Left kidney (tissue), 2 donors: ENCODE results near the gene OCA2. TPM values are rescaled to one million over a fixed set of nuclear protein-coding genes. Genes with fewer than 3 reads are reported as not detected.

Experiments
- DNase-seq: peaks from one replicate; pipeline ENCODE4 v3.0.0-alpha.2; 2013
- polyA plus RNA-seq: library from polyadenylated mRNA; unstranded; fragments of 120-200 nt; gene quantifications from one replicate; pipeline ENCODE4 v1.2.1, GENCODE V29; 2013; ENCODE audit not compliant: insufficient read length

OCA2 gene
- polyA plus RNA-seq, 1 donor = 9.0 TPM

DNA sequence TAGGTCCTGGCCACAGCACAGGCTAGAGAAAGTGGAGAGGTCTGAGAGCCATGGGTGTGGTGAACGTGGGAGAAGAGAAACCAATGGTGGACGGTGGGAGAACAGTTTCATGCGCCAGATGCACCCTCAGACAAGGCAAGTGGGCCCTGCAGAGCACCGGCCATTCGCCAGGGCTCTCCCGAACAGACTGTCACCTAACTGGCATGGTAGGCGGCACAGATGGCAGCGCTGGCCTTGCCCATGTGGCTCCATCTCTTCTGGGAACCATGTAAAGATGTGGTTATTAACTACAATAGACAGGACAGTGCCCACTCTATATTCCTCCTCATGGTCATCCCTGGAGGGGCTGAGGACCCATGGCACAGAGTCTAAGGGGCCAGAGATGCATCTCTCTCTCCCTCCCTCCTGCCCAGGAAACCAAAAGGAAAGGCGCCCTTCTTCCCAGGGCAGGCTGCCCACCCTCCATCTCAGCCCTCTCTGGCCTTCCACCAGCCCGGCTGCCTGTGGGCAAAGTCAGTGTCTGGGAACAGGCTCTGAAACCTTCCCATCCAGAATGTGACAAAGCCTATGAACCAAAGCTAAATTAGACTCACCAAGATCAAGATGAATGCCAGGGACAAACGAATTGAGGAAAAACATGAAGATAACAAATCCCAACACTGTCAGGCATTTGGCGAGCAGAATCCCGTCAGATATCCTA, 147.8 kb downstream of the OCA2 start:
- DNase-seq = no peak

DNA sequence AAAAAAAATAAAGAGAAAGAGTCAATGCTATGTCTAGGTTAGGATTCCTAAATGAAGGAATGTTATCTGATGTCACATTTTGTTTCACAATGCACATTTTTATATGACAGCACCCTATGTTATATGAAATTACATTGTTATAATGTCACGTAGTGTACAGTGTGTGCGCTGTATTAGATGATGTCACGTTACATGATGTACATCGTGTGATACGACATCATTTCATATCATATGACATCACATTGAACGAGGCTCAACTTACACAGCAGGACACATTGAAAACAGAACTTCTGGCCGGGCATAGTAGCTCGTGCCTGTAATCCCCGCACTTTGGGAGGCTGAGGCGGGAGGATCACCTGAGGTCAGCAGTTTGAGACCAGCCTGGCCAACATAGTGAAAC, 150.0 kb downstream of the OCA2 start:
- DNase-seq = no peak

GRCh38 chr15:27939246-27939645, 159.9 kb downstream of the OCA2 start:
- DNase-seq = no peak

GRCh38 chr15:27937851-27938250, 161.3 kb downstream of the OCA2 start:
- no peak for DNase-seq

- DNase-seq = no peak
These were observed 163.0 kb downstream of the OCA2 start for GRCh38 chr15:27936164-27936563.

DNA sequence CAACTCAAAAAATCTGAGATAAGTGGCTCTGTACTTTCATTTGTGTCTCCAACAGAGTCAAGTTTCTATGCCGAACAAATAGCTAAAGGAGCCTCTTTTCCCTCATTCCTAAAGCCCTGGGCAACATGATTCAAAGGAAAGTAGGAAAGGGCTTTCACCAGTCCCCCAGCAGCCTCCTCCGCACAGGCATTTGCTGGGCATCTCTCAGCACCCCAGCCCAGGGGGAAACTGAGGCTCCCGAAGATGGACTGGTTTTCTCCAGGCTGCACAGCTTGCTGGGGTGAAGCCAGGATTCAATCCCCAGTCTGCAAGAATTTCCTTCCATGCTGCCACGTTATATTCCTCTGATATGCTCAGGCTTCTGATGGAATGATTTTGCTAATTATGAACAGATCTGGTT, 163.8 kb downstream of the OCA2 start:
- DNase-seq = no peak

- DNase-seq = no peak
These were observed 164.3 kb downstream of the OCA2 start for GRCh38 chr15:27934782-27935181.

DNA sequence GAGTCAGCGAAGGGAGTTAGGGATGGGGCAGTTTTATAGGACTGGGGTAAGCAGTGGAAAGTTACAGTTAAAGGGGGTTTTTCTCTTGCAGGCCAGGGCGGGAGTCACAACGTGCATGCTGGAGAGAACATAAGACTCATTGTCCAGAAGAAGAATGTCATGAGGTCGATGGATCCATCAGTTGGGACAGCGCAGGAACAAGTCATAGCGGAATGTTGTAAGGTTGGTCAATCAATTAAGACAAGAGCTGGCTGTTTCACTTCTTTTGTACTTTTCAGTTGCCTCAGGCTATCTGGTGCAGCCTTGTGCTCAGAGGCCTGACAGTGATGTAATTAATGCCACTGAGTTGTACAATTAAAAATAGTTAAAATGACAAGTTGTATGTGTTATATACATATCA, 165.6 kb downstream of the OCA2 start:
- no peak for DNase-seq

GRCh38 chr15:27932600-27932999, 166.5 kb downstream of the OCA2 start:
- DNase-seq = no peak

DNA sequence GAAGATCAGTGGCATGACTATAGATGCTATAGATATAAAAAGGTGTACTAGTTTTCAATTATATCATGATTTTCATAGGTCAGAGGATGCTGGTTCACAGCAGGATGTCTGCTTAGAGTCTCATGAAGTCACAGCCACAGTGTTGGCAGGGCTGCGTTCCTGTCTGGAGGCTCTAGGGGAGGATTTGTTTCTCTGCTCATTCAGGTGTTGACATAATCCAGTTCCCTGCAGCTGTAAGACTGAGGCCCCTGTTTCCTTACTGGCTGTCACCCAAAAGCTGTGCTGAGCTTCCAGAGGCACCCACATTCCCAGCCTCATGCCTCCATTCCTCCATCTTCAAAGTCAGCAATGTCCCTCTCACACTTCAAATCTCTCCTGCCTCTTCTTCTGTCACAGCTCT, 170.7 kb downstream of the OCA2 start:
- no peak for DNase-seq

- DNase-seq = no peak
These were observed 186.8 kb downstream of the OCA2 start for GRCh38 chr15:27912283-27912682.

- DNase-seq = no peak
These were observed 192.3 kb downstream of the OCA2 start for GRCh38 chr15:27906802-27907201.

- no peak for DNase-seq
These were observed 195.7 kb downstream of the OCA2 start for GRCh38 chr15:27903405-27903804.

- DNase-seq = no peak
These were observed 196.3 kb downstream of the OCA2 start for GRCh38 chr15:27902680-27903385.

DNA sequence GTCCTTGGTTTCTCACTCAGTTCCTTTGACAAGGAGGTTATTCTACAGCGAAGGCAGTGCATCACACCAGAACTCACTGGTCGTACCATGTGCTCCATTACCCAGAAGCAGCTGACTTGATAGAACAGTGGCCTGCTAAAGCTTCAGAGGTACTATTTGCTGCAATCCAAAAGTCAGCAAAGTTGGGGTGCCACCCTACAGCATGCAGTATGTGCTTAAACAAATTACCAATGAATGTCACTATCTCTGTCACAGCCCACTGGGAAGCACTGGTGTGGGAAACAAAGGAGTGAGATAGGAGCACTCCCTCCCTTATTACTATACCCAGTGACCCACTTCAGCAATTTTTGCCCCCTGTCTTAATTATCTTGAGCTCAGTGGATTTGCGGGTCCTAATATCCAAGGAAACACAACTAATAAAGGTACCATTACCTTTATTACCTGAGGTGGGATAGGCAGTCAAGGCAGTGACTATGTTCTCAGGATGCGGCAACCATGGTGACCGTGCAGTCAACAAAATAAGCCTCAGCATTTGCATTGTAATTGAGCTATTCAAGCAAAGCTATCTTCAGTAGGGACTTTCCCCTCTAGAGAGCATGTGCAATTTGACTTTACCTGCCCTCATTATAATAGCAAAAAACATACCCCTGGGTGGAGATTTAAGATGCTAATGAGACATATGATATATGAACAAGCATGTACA, 199.4 kb downstream of the OCA2 start:
- DNase-seq = peak; percentile 6

DNA sequence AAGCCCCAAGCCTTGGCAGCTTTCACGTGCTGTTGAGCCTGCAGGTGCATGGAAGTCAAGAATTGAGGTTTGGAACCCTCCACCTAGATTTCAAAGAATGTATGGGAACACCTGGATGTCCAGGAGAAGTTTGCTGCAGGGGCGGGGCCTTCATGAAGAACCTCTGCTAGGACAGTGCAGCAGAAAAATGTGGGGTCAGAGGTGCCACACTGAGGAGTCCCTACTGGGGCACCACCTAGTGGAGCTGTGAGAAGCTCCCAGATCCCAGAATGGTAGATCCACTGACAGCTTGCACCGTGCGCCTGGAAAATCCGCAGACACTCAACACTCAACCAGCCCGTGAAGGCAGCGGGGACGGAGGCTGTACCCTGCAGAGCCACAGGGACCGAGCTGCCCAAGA, 201.6 kb downstream of the OCA2 start:
- DNase-seq = no peak

DNA sequence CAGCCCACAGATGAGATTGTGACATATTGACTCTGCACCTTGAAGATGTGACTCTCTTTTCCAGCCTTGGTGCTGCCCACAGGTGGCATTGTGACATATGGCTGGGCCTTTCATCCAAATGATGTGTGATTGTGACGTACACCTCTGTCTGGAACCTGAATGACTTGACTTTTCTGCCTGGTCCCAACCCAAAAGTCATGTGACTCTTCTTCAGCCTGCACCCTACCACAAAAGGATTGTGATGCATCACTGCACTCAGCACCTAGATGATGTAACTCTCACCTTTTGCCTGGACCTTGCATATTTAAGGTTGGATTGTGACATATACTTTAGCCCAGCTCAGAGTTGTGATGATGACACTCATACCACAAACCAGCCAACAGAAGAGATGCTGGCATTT, 204.5 kb downstream of the OCA2 start:
- DNase-seq = no peak

- no peak for DNase-seq
These were observed 209.9 kb downstream of the OCA2 start for GRCh38 chr15:27889258-27889657.

DNA sequence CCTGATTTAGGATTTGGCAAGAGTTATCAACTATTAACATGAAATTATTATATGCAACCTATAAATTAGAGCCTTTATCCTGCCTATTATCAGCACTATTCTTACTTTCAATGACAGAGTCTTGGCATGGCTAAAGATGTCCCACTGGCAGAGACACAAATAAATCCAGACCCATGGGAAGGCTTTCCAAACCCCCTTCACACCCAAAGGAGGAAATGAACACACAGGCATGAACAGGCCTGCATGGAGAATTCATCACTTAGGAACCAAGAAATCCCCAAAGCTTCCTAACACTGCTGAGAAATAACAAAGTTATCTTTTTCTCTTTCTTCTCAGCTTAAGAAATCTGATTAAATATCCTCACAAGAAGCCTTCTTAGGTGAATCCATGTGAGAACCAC, 213.9 kb downstream of the OCA2 start:
- DNase-seq = no peak

DNA sequence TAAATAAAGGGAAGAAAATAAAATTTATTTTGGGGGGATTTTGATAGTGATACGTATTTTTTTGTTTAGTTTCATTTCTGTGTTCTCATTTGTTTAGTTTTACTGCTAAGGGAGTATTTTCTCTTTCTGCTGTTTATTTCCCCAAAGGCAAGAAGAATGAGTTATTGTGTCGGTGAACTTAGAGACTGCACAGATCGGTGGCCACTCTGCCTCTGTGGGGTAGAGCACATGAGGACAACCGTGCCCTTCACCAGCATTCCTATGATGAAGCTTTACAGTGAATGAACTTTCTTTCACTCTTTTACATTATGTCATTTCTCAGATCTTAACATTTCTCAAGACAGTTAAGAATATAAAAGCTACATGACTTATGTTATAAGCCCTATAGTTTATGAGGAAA, 214.4 kb downstream of the OCA2 start:
- DNase-seq = no peak

GRCh38 chr15:27878841-27879240, 220.3 kb downstream of the OCA2 start:
- no peak for DNase-seq

- no peak for DNase-seq
These were observed 225.3 kb downstream of the OCA2 start for GRCh38 chr15:27873828-27874227.

DNA sequence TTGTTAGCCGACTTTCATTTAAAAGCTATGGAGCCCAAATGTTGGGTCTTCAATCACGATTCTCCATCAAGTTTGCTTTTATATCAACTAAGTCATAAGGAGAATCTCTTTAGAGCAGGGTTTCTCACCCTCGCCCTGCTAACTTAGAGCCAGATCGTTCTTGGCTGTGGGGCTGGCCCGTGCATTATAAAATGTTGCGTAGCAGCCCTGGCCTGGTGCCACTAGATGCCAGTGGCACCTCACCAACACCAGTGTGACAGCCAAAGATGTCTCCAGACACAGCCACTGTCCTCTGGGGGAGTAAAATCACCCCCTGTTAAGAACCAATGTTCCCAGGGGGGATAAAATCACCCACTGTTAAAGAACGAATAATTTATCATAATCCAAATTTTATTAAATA, 226.1 kb downstream of the OCA2 start:
- no peak for DNase-seq
